Stomach (tissue), 4 donors: Measurements from ENCODE around the gene FZR1.
A peak's percentile ranks its signal among the peaks of the same experiment; 100 is the strongest.

Source experiments
- POLR2A ChIP-seq, 4 donors: fragments of 450-650 bp; IDR thresholded peaks; one replicate each; pipeline ENCODE4 v1.6.1; 2016; ENCODE audit warnings: antibody characterized with exemption in 4 of 4, control low read depth in 2 of 4, mild to moderate bottlenecking in 1 of 4, moderate library complexity in 1 of 4
- TF ChIP-seq, protein P1 (sequence below), 7 experiments: fragments of 450-650 bp in 4 of 7; fragments of 200-600 bp in 3 of 7; sonication (generic) in 3 of 7; IDR thresholded peaks; one replicate each; pipeline ENCODE4 v1.5.1; 2016 to 2019; ENCODE audit warnings: antibody characterized with exemption in 7 of 7, control low read depth in 2 of 7, mild to moderate bottlenecking in 1 of 7

GRCh38 chr19:3500429-3501101 is 5.5 kb upstream of the FZR1 start, which contains the start of gene DOHH:
- TF ChIP-seq POLR2A (IDR thresholded peaks at IDR 0.05) = no peak
- TF ChIP-seq, protein P1, sequence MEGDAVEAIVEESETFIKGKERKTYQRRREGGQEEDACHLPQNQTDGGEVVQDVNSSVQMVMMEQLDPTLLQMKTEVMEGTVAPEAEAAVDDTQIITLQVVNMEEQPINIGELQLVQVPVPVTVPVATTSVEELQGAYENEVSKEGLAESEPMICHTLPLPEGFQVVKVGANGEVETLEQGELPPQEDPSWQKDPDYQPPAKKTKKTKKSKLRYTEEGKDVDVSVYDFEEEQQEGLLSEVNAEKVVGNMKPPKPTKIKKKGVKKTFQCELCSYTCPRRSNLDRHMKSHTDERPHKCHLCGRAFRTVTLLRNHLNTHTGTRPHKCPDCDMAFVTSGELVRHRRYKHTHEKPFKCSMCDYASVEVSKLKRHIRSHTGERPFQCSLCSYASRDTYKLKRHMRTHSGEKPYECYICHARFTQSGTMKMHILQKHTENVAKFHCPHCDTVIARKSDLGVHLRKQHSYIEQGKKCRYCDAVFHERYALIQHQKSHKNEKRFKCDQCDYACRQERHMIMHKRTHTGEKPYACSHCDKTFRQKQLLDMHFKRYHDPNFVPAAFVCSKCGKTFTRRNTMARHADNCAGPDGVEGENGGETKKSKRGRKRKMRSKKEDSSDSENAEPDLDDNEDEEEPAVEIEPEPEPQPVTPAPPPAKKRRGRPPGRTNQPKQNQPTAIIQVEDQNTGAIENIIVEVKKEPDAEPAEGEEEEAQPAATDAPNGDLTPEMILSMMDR (IDR thresholded peaks at IDR 0.05) = peak in 1 of 7 experiments; percentile 7
